NCI-H2227 treated with DMSO at 0.1 percent for 48 hours (cell line): ENCODE measurements around the gene SDC4.

Experiments
- DNase-seq: peaks from one replicate; lab custom pipeline; 2025; lab: John Stamatoyannopoulos, UW

Gene SDC4

DNA sequence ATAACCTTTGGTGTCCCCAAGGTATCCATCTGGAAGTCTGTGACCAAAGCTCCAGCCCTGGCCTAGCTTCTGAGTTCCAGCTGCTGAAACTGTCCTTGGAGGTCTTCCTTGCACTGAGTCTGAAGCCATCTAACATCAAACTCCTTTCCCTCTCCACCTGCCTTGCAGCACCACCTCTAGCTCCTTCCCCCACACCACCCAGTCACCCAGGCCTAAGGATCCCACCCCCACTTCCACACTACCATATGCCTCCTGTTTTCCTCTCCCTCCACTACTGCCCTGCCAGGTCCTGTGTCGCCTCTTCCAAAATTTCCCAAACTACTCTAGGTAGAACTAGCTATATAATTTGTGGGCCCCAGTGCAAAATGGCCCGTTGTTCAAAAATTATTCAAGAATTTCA is 29.3 kb downstream of the SDC4 start:
- no peak for DNase-seq

DNA sequence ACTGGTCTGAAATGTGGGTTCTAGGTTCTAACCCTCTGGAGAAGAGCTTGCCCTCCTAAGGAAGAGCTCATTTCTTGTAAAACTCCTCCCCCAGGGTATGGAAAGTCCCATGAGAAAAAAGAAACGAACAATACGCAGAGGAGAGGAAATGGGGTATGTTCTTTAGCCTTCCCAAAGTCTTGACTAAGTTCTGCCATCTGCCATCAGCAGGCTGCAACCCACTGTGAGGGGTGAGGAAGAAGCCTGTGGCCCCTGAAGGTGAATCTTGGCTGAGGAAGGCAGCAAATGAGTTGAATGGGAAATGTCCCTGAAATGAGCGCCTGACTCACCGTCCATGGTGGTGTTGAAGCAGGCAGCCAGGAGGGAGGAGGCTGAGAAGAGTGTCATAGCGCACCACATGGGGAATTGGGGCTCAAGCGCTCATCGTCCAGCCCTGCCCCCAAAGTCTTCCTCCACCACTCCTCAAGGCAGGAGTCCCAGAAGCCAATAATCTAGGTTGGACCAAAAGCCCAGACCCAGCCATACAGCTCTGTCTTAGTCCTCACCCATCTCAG is 29.8 kb downstream of the SDC4 start:
- no peak for DNase-seq

GRCh38 chr20:45317826-45318225 is 30.4 kb downstream of the SDC4 start:
- no peak for DNase-seq

- DNase-seq: no peak
These were observed 31.8 kb downstream of the SDC4 start for GRCh38 chr20:45316150-45317080.

- DNase-seq: no peak
These were observed 32.6 kb downstream of the SDC4 start for GRCh38 chr20:45315672-45316071.

DNA sequence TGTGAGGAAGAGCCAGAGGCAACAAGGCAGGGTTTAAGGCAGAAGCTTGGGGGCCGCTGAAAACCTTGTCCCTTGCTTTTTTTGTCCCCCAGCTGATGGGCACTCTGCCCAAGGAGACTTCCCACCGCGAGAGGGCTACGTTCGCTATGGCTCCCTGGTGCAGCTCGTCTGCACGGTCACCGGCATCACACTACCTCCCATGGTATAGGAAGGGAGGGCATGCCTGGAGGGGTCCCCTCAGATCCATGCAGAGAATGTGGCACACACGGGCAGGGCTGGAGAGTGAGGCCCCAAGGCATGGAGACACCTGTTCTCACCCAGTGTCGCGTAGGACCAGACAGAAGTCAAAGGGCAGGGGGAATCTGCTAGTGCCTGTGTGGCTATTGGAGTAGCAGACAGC is 34.3 kb downstream of the SDC4 start:
- no peak for DNase-seq

- no peak for DNase-seq
These were observed 35.0 kb downstream of the SDC4 start for GRCh38 chr20:45313065-45313695.

GRCh38 chr20:45312241-45312640 is 36.0 kb downstream of the SDC4 start:
- DNase-seq: no peak

DNA sequence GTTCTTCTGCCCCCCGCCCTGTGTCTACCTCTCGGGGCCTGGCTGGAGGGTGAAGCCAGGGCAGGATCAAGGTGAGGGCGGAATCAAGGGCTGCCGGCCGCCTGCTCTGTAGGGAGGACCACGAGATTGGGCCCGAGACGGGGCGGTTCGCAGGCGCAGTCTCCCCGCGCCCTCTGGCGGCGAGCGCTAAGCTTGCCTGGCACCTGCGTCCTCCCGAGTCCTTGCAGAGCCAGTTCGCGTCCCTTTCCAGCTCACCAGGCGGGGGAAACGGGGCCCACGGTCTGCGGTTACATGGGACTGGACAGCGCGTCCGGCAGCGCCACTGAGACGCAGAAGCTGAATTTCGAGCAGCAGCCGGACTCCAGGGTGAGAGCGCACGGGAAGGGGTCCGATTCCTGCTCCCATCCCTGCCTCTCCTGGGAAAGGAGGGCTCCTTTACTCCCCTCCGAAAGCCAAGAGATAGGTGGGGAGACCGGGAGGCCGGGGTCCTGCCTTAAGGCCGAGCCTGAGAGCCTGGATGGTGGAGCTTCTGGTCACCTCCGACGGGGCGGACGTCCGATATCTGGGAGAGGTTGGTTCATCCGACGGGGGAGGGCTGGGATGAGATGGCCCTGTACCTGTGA is 36.5 kb downstream of the SDC4 start:
- peak; percentile 13 for DNase-seq

- no peak for DNase-seq
These were observed 39.1 kb downstream of the SDC4 start for GRCh38 chr20:45309075-45309474.

DNA sequence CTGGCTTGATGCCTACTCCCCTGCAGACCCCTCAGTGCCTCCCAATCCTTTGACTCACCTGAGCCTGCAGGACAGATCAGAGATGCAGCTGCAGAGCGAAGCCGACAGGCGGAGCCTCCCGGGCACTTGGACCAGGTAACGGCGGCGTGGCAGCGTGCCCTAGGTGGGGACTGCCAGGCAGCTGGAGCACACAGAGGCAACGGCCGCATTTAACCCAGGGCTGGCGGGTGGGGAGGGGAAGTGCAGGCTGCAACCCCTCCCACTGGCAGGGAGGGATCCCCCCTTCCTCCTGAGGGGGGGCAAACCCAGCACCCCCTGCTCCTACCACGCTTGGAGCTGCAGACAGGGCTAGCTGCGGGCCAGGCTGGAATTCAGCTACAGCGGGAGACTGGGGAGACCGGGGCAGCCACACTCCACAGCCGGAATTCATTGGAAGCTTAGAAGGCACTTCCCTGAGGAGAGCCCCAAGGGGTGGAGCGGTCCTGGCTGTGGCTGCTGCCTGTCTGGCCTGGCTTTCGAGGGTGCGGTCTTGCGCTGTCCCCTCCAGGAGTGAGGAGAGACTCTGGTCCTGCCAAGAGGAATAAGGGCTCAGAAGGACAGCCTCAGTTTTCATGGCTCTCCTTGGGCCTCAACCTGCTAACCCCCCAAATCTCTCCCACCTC is 40.0 kb downstream of the SDC4 start, which contains the start of gene MATN4:
TSS of gene MATN4 (minus strand) at position 183 of the 662 bp plus-strand sequence. CDS start 2,717 bp downstream, outside the sequence.
- no peak for DNase-seq

- DNase-seq: no peak
These were observed 41.1 kb downstream of the SDC4 start for GRCh38 chr20:45307076-45307640.

DNA sequence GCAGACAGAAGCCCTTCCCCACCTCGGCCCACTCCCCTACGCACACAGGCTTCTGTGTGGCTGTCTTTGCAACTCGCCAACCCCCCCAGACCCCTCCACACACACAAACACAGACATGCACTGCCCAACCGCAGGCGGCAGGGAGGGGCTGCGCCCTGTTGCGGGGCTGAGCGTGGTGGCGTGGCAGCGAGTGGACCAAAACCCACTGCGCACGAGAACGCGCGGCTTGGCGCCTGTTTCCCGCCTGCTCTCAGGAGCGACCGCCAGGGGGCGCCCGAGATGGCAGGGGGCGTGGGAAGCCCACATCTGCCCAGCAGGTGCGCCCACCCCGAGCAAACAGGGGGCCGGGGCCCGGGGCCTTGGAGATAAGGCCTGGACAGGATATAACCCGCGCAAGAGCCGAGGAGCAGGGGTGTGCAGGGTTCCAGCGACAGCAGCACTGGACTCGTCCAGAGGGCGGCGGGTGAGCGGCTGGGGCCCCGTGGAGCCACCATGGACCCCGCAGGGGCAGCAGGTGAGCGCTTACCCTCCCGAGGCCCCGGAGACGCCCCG is 41.7 kb downstream of the SDC4 start, which contains the start of gene RBPJL:
TSS of gene RBPJL (plus strand) at position 410 of the 552 bp plus-strand sequence. CDS start at position 493, 83 bp downstream.
- DNase-seq: no peak

DNA sequence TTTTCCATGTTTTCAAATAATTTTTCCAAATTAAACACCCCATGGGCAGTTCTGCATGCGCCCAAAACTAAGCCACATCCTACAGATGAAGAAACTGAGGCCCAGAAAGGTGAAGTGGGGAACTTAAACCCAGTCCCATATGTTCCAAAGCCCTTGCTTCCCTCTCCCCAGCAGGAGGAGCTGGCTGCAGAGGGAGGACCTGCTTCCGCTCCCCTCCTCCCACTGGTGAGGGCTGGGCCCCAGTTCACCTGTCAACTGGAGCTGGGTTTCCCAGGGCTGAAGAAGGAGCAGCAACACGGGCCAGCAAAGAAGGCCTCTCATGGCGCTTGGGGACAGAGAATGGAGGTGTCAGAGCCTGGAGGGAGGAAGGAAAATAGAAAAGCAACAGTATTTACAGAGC is 43.0 kb downstream of the SDC4 start:
- no peak for DNase-seq

DNA sequence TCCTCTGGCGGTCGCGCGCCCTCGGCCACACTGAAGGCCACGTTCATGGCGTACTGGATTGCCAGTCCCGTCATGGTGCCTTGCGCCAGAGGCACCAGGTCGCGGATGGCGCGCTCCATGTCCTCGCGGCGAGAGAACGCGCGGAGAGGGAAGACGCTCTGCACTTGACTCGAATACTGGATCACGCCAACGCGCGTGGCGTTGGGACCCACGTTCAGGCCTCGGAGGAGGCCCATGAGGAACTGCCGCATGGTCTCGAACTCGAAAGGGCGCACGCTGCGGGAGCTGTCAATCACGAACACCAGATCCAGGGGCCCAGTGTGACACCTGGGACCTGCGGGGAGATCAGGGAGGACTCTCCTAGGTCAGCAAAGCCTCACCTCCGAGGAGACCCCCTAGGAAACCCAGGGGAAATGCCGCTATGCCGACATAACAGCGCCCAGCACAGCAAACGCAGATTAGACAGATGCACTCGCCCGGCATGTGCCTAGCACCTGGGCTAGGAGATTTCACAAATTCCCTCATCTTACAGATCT is 43.7 kb downstream of the SDC4 start:
- DNase-seq: no peak

GRCh38 chr20:45303586-45304463 is 44.4 kb downstream of the SDC4 start:
- no peak for DNase-seq

DNA sequence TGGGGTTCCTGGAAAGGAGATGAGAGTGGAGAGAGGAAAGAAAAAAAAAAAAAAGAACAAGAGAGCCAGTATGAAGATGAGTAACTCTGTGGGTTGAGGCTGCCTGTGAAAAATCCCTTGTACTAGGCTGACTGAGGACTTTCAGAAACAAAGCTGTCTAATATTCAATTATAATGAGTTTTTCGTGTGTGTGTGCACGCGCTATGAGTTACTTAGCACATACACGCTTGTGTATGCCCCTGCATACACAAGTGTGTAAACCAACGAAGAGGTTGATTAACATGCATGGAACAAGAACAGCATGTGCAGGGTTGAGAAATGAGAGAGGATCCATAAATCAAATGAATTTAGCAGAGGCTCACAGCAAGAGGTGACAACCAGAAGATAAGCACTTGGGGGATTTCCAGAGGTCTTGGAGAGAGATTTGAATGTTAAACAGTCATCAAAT is 46.4 kb downstream of the SDC4 start:
- no peak for DNase-seq

DNA sequence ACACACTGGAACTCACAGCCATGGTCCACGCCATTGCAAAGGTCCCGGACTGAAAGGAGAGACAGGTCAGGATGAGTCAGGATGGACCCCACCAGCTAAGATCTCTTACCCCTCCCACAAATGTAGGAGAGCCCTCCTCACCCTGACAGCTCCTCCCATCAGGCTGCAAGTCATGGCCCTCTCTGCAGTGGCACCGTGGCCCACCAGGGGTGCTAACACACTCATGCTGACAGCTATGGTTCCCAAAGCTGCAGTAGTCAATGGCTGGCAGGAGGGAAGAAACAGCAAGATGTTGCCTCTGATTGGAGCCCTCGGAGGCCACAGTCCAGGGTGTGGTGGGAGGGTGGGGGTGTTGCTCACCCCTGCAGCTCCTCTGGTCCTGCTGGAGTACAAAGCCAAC is 47.3 kb downstream of the SDC4 start:
- no peak for DNase-seq

GRCh38 chr20:45299786-45300185 is 48.4 kb downstream of the SDC4 start:
- DNase-seq: no peak
